Neural cell (in vitro differentiated cells): ENCODE measurements around the gene FOXJ2. TPM values are rescaled to one million over a fixed set of nuclear protein-coding genes. Genes with fewer than 3 reads are reported as not detected.

Experiments used
- H2AFZ ChIP-seq: fragments of 200-600, 300-800 bp; sonication (generic), shearing (Covaris generic); 2 replicates; pipeline ENCODE4 v1.6.0; 2014; ENCODE audit warnings: low read depth, mild to moderate bottlenecking, antibody characterized with exemption, low read length, moderate library complexity
- H3F3A ChIP-seq: fragments of 200-600 bp; shearing (Covaris generic); 2 replicates; pipeline ENCODE4 v1.6.1; 2016; ENCODE audit warnings: mild to moderate bottlenecking, moderate library complexity, mixed read lengths, antibody characterized with exemption, low read length; ENCODE audit not compliant: insufficient read depth, poor library complexity, severe bottlenecking
- H3K27ac ChIP-seq: fragments of 200-600, 300-800 bp; sonication (generic), shearing (Covaris generic); 2 replicates; pipeline ENCODE4 v1.5.1; 2014; ENCODE audit warnings: mild to moderate bottlenecking, low read length, moderate library complexity
- H3K27me3 ChIP-seq: fragments of 300-800, 200-600 bp; sonication (generic), shearing (Covaris generic); 2 replicates; pipeline ENCODE4 v1.6.0; 2014; ENCODE audit warnings: mild to moderate bottlenecking, low read depth, low read length, moderate library complexity; ENCODE audit not compliant: insufficient read depth
- H3K36me3 ChIP-seq: fragments of 300-800, 200-600 bp; sonication (generic), shearing (Covaris generic); 2 replicates; pipeline ENCODE4 v1.5.1; 2014; ENCODE audit warnings: mild to moderate bottlenecking, antibody characterized with exemption, low read length, moderate library complexity; ENCODE audit not compliant: insufficient read depth
- H3K4me2 ChIP-seq: fragments of 300-800, 200-600 bp; sonication (generic), shearing (Covaris generic); 2 replicates; pipeline ENCODE4 v1.6.0; 2014; ENCODE audit warnings: mild to moderate bottlenecking, low read length
- H3K4me3 ChIP-seq: fragments of 300-800, 200-600 bp; sonication (generic), shearing (Covaris generic); 2 replicates; pipeline ENCODE4 v1.5.1; 2014; ENCODE audit warnings: mild to moderate bottlenecking, low read length, moderate library complexity
- H3K79me2 ChIP-seq: fragments of 200-600 bp; shearing (Covaris generic); replicated peaks from 2 replicates; pipeline ENCODE4 v1.6.0; 2014; ENCODE audit warnings: mild to moderate bottlenecking, low read length, moderate library complexity; ENCODE audit not compliant: insufficient read depth
- H3K9ac ChIP-seq: fragments of 300-800, 200-600 bp; sonication (generic), shearing (Covaris generic); 2 replicates; pipeline ENCODE4 v1.6.1; 2016; ENCODE audit warnings: mild to moderate bottlenecking, low read length, mixed read lengths
- H3K9me2 ChIP-seq: fragments of 200-600 bp; shearing (Covaris generic); 2 replicates; pipeline ENCODE4 v1.6.1; 2016; ENCODE audit warnings: mild to moderate bottlenecking, low read length, mixed read lengths; ENCODE audit not compliant: insufficient read depth
- H3K9me3 ChIP-seq: fragments of 200-600, 300-800 bp; sonication (generic), shearing (Covaris generic); 2 replicates; pipeline ENCODE4 v1.6.1; 2016; ENCODE audit warnings: mild to moderate bottlenecking, mixed run types, low read length, moderate library complexity, mixed read lengths
- H4K20me1 ChIP-seq: fragments of 200-600 bp; shearing (Covaris generic); 2 replicates; pipeline ENCODE4 v1.6.1; 2016; ENCODE audit warnings: mild to moderate bottlenecking, mixed run types; ENCODE audit not compliant: insufficient read depth
- CTCF ChIP-seq: fragments of 450-650 bp; IDR thresholded peaks from 2 replicates; pipeline ENCODE4 v1.5.1; 2014; ENCODE audit warnings: antibody characterized with exemption, mild to moderate bottlenecking, moderate library complexity; ENCODE audit not compliant: poor library complexity, severe bottlenecking
- EP300 ChIP-seq: fragments of 450-650 bp; conservative IDR thresholded peaks from 2 replicates; pipeline ENCODE4 v1.6.1; 2014; ENCODE audit warnings: antibody characterized with exemption, mild to moderate bottlenecking, moderate library complexity; ENCODE audit not compliant: poor library complexity, severe bottlenecking
- EZH2 ChIP-seq: fragments of 200-600, 300-800 bp; shearing (Covaris generic), sonication (generic); IDR thresholded peaks from 2 replicates; pipeline ENCODE4 v1.6.1; 2014; ENCODE audit warnings: antibody characterized with exemption, low read length, borderline replicate concordance, mild to moderate bottlenecking; ENCODE audit not compliant: insufficient read depth, poor library complexity, severe bottlenecking
- MXI1 ChIP-seq: fragments of 450-650 bp; conservative IDR thresholded peaks from 2 replicates; pipeline ENCODE4 v1.6.1; 2014; ENCODE audit warnings: antibody characterized with exemption, mild to moderate bottlenecking; ENCODE audit not compliant: poor library complexity, severe bottlenecking
- POLR2AphosphoS5 ChIP-seq: IDR thresholded peaks from 2 replicates; pipeline ENCODE4 v1.6.1; 2012
- RAD21 ChIP-seq: fragments of 450-650 bp; conservative IDR thresholded peaks from 2 replicates; pipeline ENCODE4 v1.6.1; 2014; ENCODE audit warnings: antibody characterized with exemption, mild to moderate bottlenecking, moderate library complexity
- REST ChIP-seq: IDR thresholded peaks from 2 replicates; pipeline ENCODE4 v1.6.1; 2012; ENCODE audit warnings: borderline replicate concordance
- SMC3 ChIP-seq: fragments of 450-650 bp; conservative IDR thresholded peaks from 2 replicates; pipeline ENCODE4 v1.6.1; 2014; ENCODE audit warnings: antibody characterized with exemption, mild to moderate bottlenecking, moderate library complexity; ENCODE audit not compliant: poor library complexity
- TAF1 ChIP-seq: IDR thresholded peaks from 2 replicates; pipeline ENCODE4 v1.6.1; 2012; ENCODE audit warnings: low read depth
- polyA plus RNA-seq: library from polyadenylated mRNA; depleted of rRNA; stranded (reverse); fragments of >200 nt; gene quantifications from 2 replicates; pipeline ENCODE4 v1.2.3, GENCODE V29; 2014

The FOXJ2 gene
- polyA plus RNA-seq, 1 donor from 2014 or later, result 5.8 TPM

- no peaks in the 10 kb centered on the region for H3K9me2 ChIP-seq
- H3K4me2 ChIP-seq, result no peak overlapping the region
- H3F3A ChIP-seq, result no peaks in the 10 kb centered on the region
- H3K4me3 ChIP-seq, result no peak overlapping the region
- H3K79me2 ChIP-seq, result no peaks in the 10 kb centered on the region
- no peak overlapping the region for H2AFZ ChIP-seq
- H3K27ac ChIP-seq, result no peak overlapping the region
- TF ChIP-seq SMC3 (no peak), CTCF (no peak), REST (no peak), EZH2 (no peak), TAF1 (no peak), MXI1 (no peak), POLR2AphosphoS5 (no peak), RAD21 (no peak), EP300 (no peak)
- H3K36me3 ChIP-seq, result peaks cover 5% of the 10 kb centered on the region
- H3K27me3 ChIP-seq, result no peaks in the 10 kb centered on the region
- H4K20me1 ChIP-seq, result no peaks in the 10 kb centered on the region
- no peak overlapping the region for H3K9ac ChIP-seq
- no peaks in the 10 kb centered on the region for H3K9me3 ChIP-seq
Observed at GRCh38 chr12:8057306-8057705, 24.8 kb downstream of the FOXJ2 start.

GRCh38 chr12:8057839-8058238, 25.3 kb downstream of the FOXJ2 start:
- H3K9me3 ChIP-seq, result no peaks in the 10 kb centered on the region
- H3K9ac ChIP-seq, result no peak overlapping the region
- TF ChIP-seq POLR2AphosphoS5 (no peak), EZH2 (no peak), REST (no peak), CTCF (no peak), RAD21 (no peak), MXI1 (no peak), EP300 (no peak), SMC3 (no peak), TAF1 (no peak)
- peaks cover 5% of the 10 kb centered on the region for H3K36me3 ChIP-seq
- no peaks in the 10 kb centered on the region for H3K9me2 ChIP-seq
- H3K4me3 ChIP-seq, result no peak overlapping the region
- no peak overlapping the region for H3K27ac ChIP-seq
- no peak overlapping the region for H3K4me2 ChIP-seq
- no peak overlapping the region for H2AFZ ChIP-seq
- no peaks in the 10 kb centered on the region for H4K20me1 ChIP-seq
- H3F3A ChIP-seq, result no peaks in the 10 kb centered on the region
- no peaks in the 10 kb centered on the region for H3K79me2 ChIP-seq
- H3K27me3 ChIP-seq, result no peaks in the 10 kb centered on the region
